Measurements from ENCODE around the gene TMEM106C. TPM values are rescaled to one million over a fixed set of nuclear protein-coding genes. Genes with fewer than 3 reads are reported as not detected.

The TMEM106C gene
- total and polyA plus RNA-seq, 9 donors: 31.1 to 110 (median 55.0) TPM

- no peak overlapping the region for H3K4me3 ChIP-seq
- intact Hi-C loops (cut with DNase I): no loop called here
- no peak for TF ChIP-seq POLR2A (IDR thresholded peaks at IDR 0.05)
- no peak for TF ChIP-seq CTCF (IDR thresholded peaks at IDR 0.05)
- no peak for TF ChIP-seq EP300 (IDR thresholded peaks at IDR 0.05)
- H3K36me3 ChIP-seq: no peaks in the 10 kb centered on the region
- H3K4me1 ChIP-seq (ENCODE audit: insufficient read depth): peaks cover 4% of the 10 kb centered on the region
- H3K9me3 ChIP-seq: no peaks in the 10 kb centered on the region
- no peaks in the 10 kb centered on the region for H3K27me3 ChIP-seq
- DNase-seq: no peak
- WGBS, 3 donors: 91 to 98% (median 96%) methylated on average over 4 of the region's 4 CpGs
- H3K27ac ChIP-seq: no peak overlapping the region
Observed at GRCh38 chr12:47938594-47938993, 24.8 kb upstream of the TMEM106C start.

- intact Hi-C loops (cut with DNase I): no loop called here
- no peak for DNase-seq
- Histone ChIP-seq H3K9me3 (no peaks in the 10 kb centered on the region), H3K4me1 (ENCODE audit: insufficient read depth) (peaks cover 4% of the 10 kb centered on the region), H3K4me3 (no peak overlapping the region), H3K27me3 (no peaks in the 10 kb centered on the region), H3K36me3 (no peaks in the 10 kb centered on the region), H3K27ac (no peak overlapping the region)
- WGBS, 3 donors: 92 to 95% (median 95%) methylated on average over 6 of the region's 6 CpGs
- TF ChIP-seq CTCF (IDR thresholded peaks at IDR 0.05): no peak
- no peak for TF ChIP-seq EP300 (IDR thresholded peaks at IDR 0.05)
- no peak for TF ChIP-seq POLR2A (IDR thresholded peaks at IDR 0.05)
Observed at GRCh38 chr12:47939009-47939601, 24.3 kb upstream of the TMEM106C start.

GRCh38 chr12:47940773-47941474, 22.5 kb upstream of the TMEM106C start:
- 95 to 97% (median 96%) methylated on average over 10 of the region's 10 CpGs for WGBS, 3 donors
- Histone ChIP-seq H3K36me3 (no peaks in the 10 kb centered on the region), H3K9me3 (no peaks in the 10 kb centered on the region), H3K4me1 (ENCODE audit: insufficient read depth) (peaks cover under 1% of the 10 kb centered on the region), H3K27ac (no peak overlapping the region), H3K4me3 (no peak overlapping the region), H3K27me3 (no peaks in the 10 kb centered on the region)
- TF ChIP-seq POLR2A (IDR thresholded peaks at IDR 0.05) (no peak), EP300 (IDR thresholded peaks at IDR 0.05) (no peak), CTCF (IDR thresholded peaks at IDR 0.05) (no peak)
- DNase-seq: no peak
- intact Hi-C loops (cut with DNase I): loop anchor here in 1 of 4 donors (10.0 kb wide), 1 partner anchor 96 kb away; no protein-coding TSS in a partner anchor

GRCh38 chr12:47941475-47941780, 22.0 kb upstream of the TMEM106C start:
- H3K36me3 ChIP-seq: no peaks in the 10 kb centered on the region
- intact Hi-C loops (cut with DNase I): loop anchor here in 1 of 4 donors (10.0 kb wide), 1 partner anchor 97 kb away; no protein-coding TSS in a partner anchor
- no peaks in the 10 kb centered on the region for H3K27me3 ChIP-seq
- no peak overlapping the region for H3K27ac ChIP-seq
- H3K9me3 ChIP-seq: no peaks in the 10 kb centered on the region
- no peak for DNase-seq
- no peak overlapping the region for H3K4me3 ChIP-seq
- 85 to 89% (median 86%) methylated on average over 9 of the region's 9 CpGs for WGBS, 3 donors
- TF ChIP-seq EP300 (IDR thresholded peaks at IDR 0.05) (no peak), CTCF (IDR thresholded peaks at IDR 0.05) (no peak), POLR2A (IDR thresholded peaks at IDR 0.05) (no peak)
- peaks cover 1% of the 10 kb centered on the region for H3K4me1 ChIP-seq (ENCODE audit: insufficient read depth)

Data from ovary (tissue), 9 donors.